Stomach smooth muscle (tissue), 2 donors: ENCODE data around the gene FRRS1.

Experiments used
- H3K27ac ChIP-seq: one replicate; pipeline ENCODE4 v1.7.0; 2013; ENCODE audit warnings: mild to moderate bottlenecking, low read length, inconsistent platforms
- H3K27me3 ChIP-seq, 2 donors: one replicate each; pipeline ENCODE4 v1.7.0; 2013; ENCODE audit warnings: low read length in 2 of 2; ENCODE audit not compliant: insufficient read depth in 2 of 2, control insufficient read depth in 1 of 2
- H3K36me3 ChIP-seq, 2 donors: one replicate each; pipeline ENCODE4 v1.7.0; 2013; ENCODE audit warnings: low read length in 2 of 2; ENCODE audit not compliant: control insufficient read depth in 2 of 2, insufficient read depth in 2 of 2
- H3K4me1 ChIP-seq: one replicate; pipeline ENCODE4 v1.7.0; 2013; ENCODE audit warnings: low read length; ENCODE audit not compliant: control insufficient read depth, insufficient read depth
- H3K4me3 ChIP-seq, 2 donors: one replicate each; pipeline ENCODE4 v1.7.0; 2013; ENCODE audit warnings: low read length in 2 of 2
- H3K9ac ChIP-seq, 2 donors: one replicate each; pipeline ENCODE4 v1.7.0; 2013; ENCODE audit warnings: low read length in 2 of 2, mild to moderate bottlenecking in 1 of 2
- H3K9me3 ChIP-seq, 2 donors: one replicate each; pipeline ENCODE4 v1.7.0; 2013; ENCODE audit warnings: low read length in 2 of 2; ENCODE audit not compliant: control insufficient read depth in 2 of 2
- donor health status: healthy.
- donor health status: Pancreatic carcinoma.

FRRS1 gene

GRCh38 chr1:99728494-99729235 lies 37.8 kb downstream of the FRRS1 start:
- H3K36me3 ChIP-seq, result no peaks in the 10 kb centered on the region
- H3K4me3 ChIP-seq, result no peak overlapping the region
- no peaks in the 10 kb centered on the region for H3K9me3 ChIP-seq
- no peaks in the 10 kb centered on the region for H3K27me3 ChIP-seq
- H3K4me1 ChIP-seq, result no peaks in the 10 kb centered on the region
- H3K9ac ChIP-seq, result no peak overlapping the region
- H3K27ac ChIP-seq, result no peak overlapping the region

- Histone ChIP-seq H3K27me3 (no peaks in the 10 kb centered on the region), H3K36me3 (no peaks in the 10 kb centered on the region), H3K4me1 (no peaks in the 10 kb centered on the region), H3K9ac (no peak overlapping the region), H3K4me3 (no peak overlapping the region), H3K27ac (no peak overlapping the region), H3K9me3 (no peaks in the 10 kb centered on the region)
Measured at GRCh38 chr1:99727575-99728185, 38.8 kb downstream of the FRRS1 start.

GRCh38 chr1:99726818-99727217 lies 39.6 kb downstream of the FRRS1 start:
- H3K9me3 ChIP-seq, result no peaks in the 10 kb centered on the region
- no peaks in the 10 kb centered on the region for H3K4me1 ChIP-seq
- H3K9ac ChIP-seq, result no peak overlapping the region
- H3K27ac ChIP-seq, result no peak overlapping the region
- H3K4me3 ChIP-seq, result no peak overlapping the region
- H3K36me3 ChIP-seq, result no peaks in the 10 kb centered on the region
- no peaks in the 10 kb centered on the region for H3K27me3 ChIP-seq

GRCh38 chr1:99726407-99726806 lies 40.0 kb downstream of the FRRS1 start:
- no peak overlapping the region for H3K9ac ChIP-seq
- no peak overlapping the region for H3K4me3 ChIP-seq
- no peaks in the 10 kb centered on the region for H3K9me3 ChIP-seq
- H3K27me3 ChIP-seq, result no peaks in the 10 kb centered on the region
- no peaks in the 10 kb centered on the region for H3K36me3 ChIP-seq
- H3K27ac ChIP-seq, result no peak overlapping the region
- no peaks in the 10 kb centered on the region for H3K4me1 ChIP-seq

GRCh38 chr1:99725996-99726395 lies 40.4 kb downstream of the FRRS1 start:
- Histone ChIP-seq H3K9me3 (no peaks in the 10 kb centered on the region), H3K9ac (no peak overlapping the region), H3K27me3 (no peaks in the 10 kb centered on the region), H3K27ac (no peak overlapping the region), H3K4me3 (no peak overlapping the region), H3K4me1 (no peaks in the 10 kb centered on the region), H3K36me3 (no peaks in the 10 kb centered on the region)

- Histone ChIP-seq H3K4me1 (no peaks in the 10 kb centered on the region), H3K36me3 (no peaks in the 10 kb centered on the region), H3K9me3 (no peaks in the 10 kb centered on the region), H3K27ac (no peak overlapping the region), H3K9ac (no peak overlapping the region), H3K4me3 (no peak overlapping the region), H3K27me3 (no peaks in the 10 kb centered on the region)
Measured at GRCh38 chr1:99723251-99723650, 43.2 kb downstream of the FRRS1 start.

- Histone ChIP-seq H3K4me3 (no peak overlapping the region), H3K9ac (no peak overlapping the region), H3K4me1 (no peaks in the 10 kb centered on the region), H3K27me3 (no peaks in the 10 kb centered on the region), H3K36me3 (no peaks in the 10 kb centered on the region), H3K9me3 (no peaks in the 10 kb centered on the region), H3K27ac (no peak overlapping the region)
Measured at GRCh38 chr1:99717005-99717404, 49.4 kb downstream of the FRRS1 start.

GRCh38 chr1:99713006-99713405 lies 53.4 kb downstream of the FRRS1 start:
- Histone ChIP-seq H3K27ac (no peak overlapping the region), H3K27me3 (no peaks in the 10 kb centered on the region), H3K4me3 (no peak overlapping the region), H3K4me1 (no peaks in the 10 kb centered on the region), H3K9me3 (no peaks in the 10 kb centered on the region), H3K36me3 (no peaks in the 10 kb centered on the region), H3K9ac (no peak overlapping the region)

GRCh38 chr1:99710994-99711393 lies 55.4 kb downstream of the FRRS1 start:
- no peaks in the 10 kb centered on the region for H3K36me3 ChIP-seq
- no peaks in the 10 kb centered on the region for H3K9me3 ChIP-seq
- H3K27me3 ChIP-seq, result no peaks in the 10 kb centered on the region
- no peak overlapping the region for H3K9ac ChIP-seq
- no peak overlapping the region for H3K4me3 ChIP-seq
- no peaks in the 10 kb centered on the region for H3K4me1 ChIP-seq
- H3K27ac ChIP-seq, result no peak overlapping the region

GRCh38 chr1:99707535-99708142 lies 58.8 kb downstream of the FRRS1 start:
- H3K27me3 ChIP-seq, result no peaks in the 10 kb centered on the region

GRCh38 chr1:99705385-99705784 lies 61.0 kb downstream of the FRRS1 start:
- no peaks in the 10 kb centered on the region for H3K36me3 ChIP-seq
- no peak overlapping the region for H3K27ac ChIP-seq
- no peak overlapping the region for H3K9ac ChIP-seq
- no peak overlapping the region for H3K4me3 ChIP-seq
- no peaks in the 10 kb centered on the region for H3K9me3 ChIP-seq
- no peaks in the 10 kb centered on the region for H3K4me1 ChIP-seq
- H3K27me3 ChIP-seq, result no peaks in the 10 kb centered on the region

More at GRCh38 chr1:99707535-99708142, 58.8 kb downstream of the FRRS1 start:
- H3K36me3 ChIP-seq, result no peaks in the 10 kb centered on the region
- no peaks in the 10 kb centered on the region for H3K4me1 ChIP-seq
- H3K9ac ChIP-seq, result no peak overlapping the region
- no peaks in the 10 kb centered on the region for H3K9me3 ChIP-seq
- no peak overlapping the region for H3K27ac ChIP-seq
- no peak overlapping the region for H3K4me3 ChIP-seq
